ENCODE data around the gene CCDC197.

CCDC197 gene

GRCh38 chr14:94027566-94028449 lies 30.7 kb downstream of the CCDC197 start:
- no peak for DNase-seq

GRCh38 chr14:94028450-94028826 lies 31.3 kb downstream of the CCDC197 start:
- DNase-seq, result peak; percentile 58

- DNase-seq, result no peak
Measured at GRCh38 chr14:94029265-94029664, 32.2 kb downstream of the CCDC197 start.

- no peak for DNase-seq
Measured at GRCh38 chr14:94029671-94030203, 32.6 kb downstream of the CCDC197 start.

GRCh38 chr14:94030571-94030970 lies 33.5 kb downstream of the CCDC197 start:
- no peak for DNase-seq

GRCh38 chr14:94031161-94031882 lies 34.2 kb downstream of the CCDC197 start:
- no peak for DNase-seq

- no peak for DNase-seq
Measured at GRCh38 chr14:94031883-94032279, 34.8 kb downstream of the CCDC197 start.

GRCh38 chr14:94034886-94035285 lies 37.8 kb downstream of the CCDC197 start:
- no peak for DNase-seq

GRCh38 chr14:94036313-94037167 lies 39.4 kb downstream of the CCDC197 start:
- DNase-seq, result peak; percentile 79

- DNase-seq, result no peak
Measured at GRCh38 chr14:94037954-94038353, 40.9 kb downstream of the CCDC197 start.

- no peak for DNase-seq
Measured at GRCh38 chr14:94038510-94038909, 41.4 kb downstream of the CCDC197 start.

- no peak for DNase-seq
Measured at GRCh38 chr14:94038921-94039629, 42.0 kb downstream of the CCDC197 start.

- DNase-seq, result no peak
Measured at GRCh38 chr14:94040247-94040646, 43.1 kb downstream of the CCDC197 start.

- no peak for DNase-seq
Measured at GRCh38 chr14:94040796-94041195, 43.7 kb downstream of the CCDC197 start.

- no peak for DNase-seq
Measured at GRCh38 chr14:94041551-94042346, 44.6 kb downstream of the CCDC197 start.

- no peak for DNase-seq
Measured at GRCh38 chr14:94042433-94043091, 45.5 kb downstream of the CCDC197 start.

- DNase-seq, result no peak
Measured at GRCh38 chr14:94043111-94043755, 46.1 kb downstream of the CCDC197 start.

GRCh38 chr14:94043756-94044475 lies 46.8 kb downstream of the CCDC197 start:
- DNase-seq, result no peak

- DNase-seq, result no peak
Measured at GRCh38 chr14:94044476-94045091, 47.5 kb downstream of the CCDC197 start.
